Central memory CD8-positive, alpha-beta T cell (primary cell): ENCODE data around the gene HHIPL2.

Experiments
- ATAC-seq: fragments of 150-1000 bp; cut with Tn5 transposase; replicated peaks from 2 replicates; pipeline ENCODE4 v1.10.0; 2022; ENCODE audit warnings: mild to moderate bottlenecking, moderate FRiP score, moderate number of reproducible peaks; ENCODE audit not compliant: poor library complexity, severe bottlenecking; ENCODE audit errors: extremely low read depth
- DNase-seq, 2 donors: peaks; one replicate each; pipeline ENCODE4 v3.0.0; 2021; ENCODE audit warnings: low spot score in 2 of 2
- H3K27ac Mint-ChIP-seq: one replicate; pipeline ENCODE4 v1.8.0; 2022; ENCODE audit warnings: low read depth, mild to moderate bottlenecking, moderate library complexity, mixed read lengths
- H3K27me3 Mint-ChIP-seq: one replicate; pipeline ENCODE4 v1.8.0; 2022; ENCODE audit warnings: mixed read lengths
- H3K36me3 Mint-ChIP-seq: one replicate; pipeline ENCODE4 v1.8.0; 2022; ENCODE audit warnings: mild to moderate bottlenecking, moderate library complexity, mixed read lengths; ENCODE audit not compliant: insufficient read depth
- H3K4me1 Mint-ChIP-seq: one replicate; pipeline ENCODE4 v1.8.0; 2022; ENCODE audit warnings: mixed read lengths
- H3K4me3 Mint-ChIP-seq: one replicate; pipeline ENCODE4 v1.8.0; 2022; ENCODE audit warnings: mild to moderate bottlenecking, moderate library complexity, mixed read lengths
- H3K9me3 Mint-ChIP-seq: one replicate; pipeline ENCODE4 v1.8.0; 2022; ENCODE audit warnings: mixed read lengths

The HHIPL2 gene

GRCh38 chr1:222557574-222557973, 9.7 kb upstream of the HHIPL2 start:
- H3K4me1 Mint-ChIP-seq, result no peaks in the 10 kb centered on the region
- ATAC-seq (no peak), DNase-seq (no peak)
- H3K9me3 Mint-ChIP-seq, result no peaks in the 10 kb centered on the region
- H3K27me3 Mint-ChIP-seq, result no peaks in the 10 kb centered on the region
- no peak overlapping the region for H3K27ac Mint-ChIP-seq
- no peak overlapping the region for H3K4me3 Mint-ChIP-seq
- peaks cover 34% of the 10 kb centered on the region for H3K36me3 Mint-ChIP-seq

GRCh38 chr1:222557148-222557547, 9.2 kb upstream of the HHIPL2 start:
- DNase-seq, result no peak
- H3K27ac Mint-ChIP-seq, result no peak overlapping the region
- peaks cover 34% of the 10 kb centered on the region for H3K36me3 Mint-ChIP-seq
- ATAC-seq, result no peak
- H3K9me3 Mint-ChIP-seq, result no peaks in the 10 kb centered on the region
- no peaks in the 10 kb centered on the region for H3K27me3 Mint-ChIP-seq
- H3K4me3 Mint-ChIP-seq, result no peak overlapping the region
- no peaks in the 10 kb centered on the region for H3K4me1 Mint-ChIP-seq

GRCh38 chr1:222555992-222556615, 8.2 kb upstream of the HHIPL2 start:
- H3K36me3 Mint-ChIP-seq, result peaks cover 28% of the 10 kb centered on the region
- H3K27ac Mint-ChIP-seq, result no peak overlapping the region
- no peak for DNase-seq
- no peaks in the 10 kb centered on the region for H3K27me3 Mint-ChIP-seq
- ATAC-seq, result no peak
- no peaks in the 10 kb centered on the region for H3K4me1 Mint-ChIP-seq
- H3K9me3 Mint-ChIP-seq, result no peaks in the 10 kb centered on the region
- H3K4me3 Mint-ChIP-seq, result no peak overlapping the region

GRCh38 chr1:222554177-222554576, 6.3 kb upstream of the HHIPL2 start:
- Mint-ChIP-seq H3K36me3 (peaks cover 15% of the 10 kb centered on the region), H3K27ac (peak overlapping the region; percentile 52), H3K4me3 (no peak overlapping the region), H3K9me3 (no peaks in the 10 kb centered on the region), H3K27me3 (no peaks in the 10 kb centered on the region), H3K4me1 (no peaks in the 10 kb centered on the region)
- DNase-seq (no peak), ATAC-seq (no peak)

- ATAC-seq (no peak), DNase-seq (no peak)
- Mint-ChIP-seq H3K9me3 (no peaks in the 10 kb centered on the region), H3K36me3 (peaks cover 12% of the 10 kb centered on the region), H3K4me1 (no peaks in the 10 kb centered on the region), H3K4me3 (no peak overlapping the region), H3K27ac (no peak overlapping the region), H3K27me3 (no peaks in the 10 kb centered on the region)
These were observed 5.0 kb upstream of the HHIPL2 start for GRCh38 chr1:222552882-222553281.

- no peak for DNase-seq
- Mint-ChIP-seq H3K4me3 (no peak overlapping the region), H3K4me1 (no peaks in the 10 kb centered on the region), H3K36me3 (no peaks in the 10 kb centered on the region), H3K27me3 (peaks cover 36% of the 10 kb centered on the region), H3K27ac (no peak overlapping the region), H3K9me3 (no peaks in the 10 kb centered on the region)
- no peak for ATAC-seq
These were observed 667 bp downstream of the HHIPL2 start for GRCh38 chr1:222547260-222547614.

GRCh38 chr1:222546548-222547259, 1.2 kb downstream of the HHIPL2 start:
- ATAC-seq (no peak), DNase-seq (no peak)
- Mint-ChIP-seq H3K27ac (no peak overlapping the region), H3K4me3 (no peak overlapping the region), H3K36me3 (no peaks in the 10 kb centered on the region), H3K9me3 (no peaks in the 10 kb centered on the region), H3K27me3 (peaks cover 36% of the 10 kb centered on the region), H3K4me1 (no peaks in the 10 kb centered on the region)

- Mint-ChIP-seq H3K9me3 (no peaks in the 10 kb centered on the region), H3K36me3 (no peaks in the 10 kb centered on the region), H3K27ac (no peak overlapping the region), H3K27me3 (peaks cover 36% of the 10 kb centered on the region), H3K4me1 (no peaks in the 10 kb centered on the region), H3K4me3 (no peak overlapping the region)
- no peak for ATAC-seq
- no peak for DNase-seq
These were observed 1.8 kb downstream of the HHIPL2 start for GRCh38 chr1:222546091-222546490.

GRCh38 chr1:222543817-222544216, 4.1 kb downstream of the HHIPL2 start:
- Mint-ChIP-seq H3K4me3 (no peak overlapping the region), H3K36me3 (no peaks in the 10 kb centered on the region), H3K4me1 (no peaks in the 10 kb centered on the region), H3K27ac (no peak overlapping the region), H3K9me3 (no peaks in the 10 kb centered on the region), H3K27me3 (peaks cover 36% of the 10 kb centered on the region)
- DNase-seq (no peak), ATAC-seq (no peak)

GRCh38 chr1:222540598-222540995, 7.3 kb downstream of the HHIPL2 start:
- no peak for DNase-seq
- no peak overlapping the region for H3K27ac Mint-ChIP-seq
- no peaks in the 10 kb centered on the region for H3K36me3 Mint-ChIP-seq
- no peaks in the 10 kb centered on the region for H3K9me3 Mint-ChIP-seq
- H3K4me3 Mint-ChIP-seq, result no peak overlapping the region
- ATAC-seq, result no peak
- H3K27me3 Mint-ChIP-seq, result peaks cover 28% of the 10 kb centered on the region
- no peaks in the 10 kb centered on the region for H3K4me1 Mint-ChIP-seq

GRCh38 chr1:222539951-222540597, 7.8 kb downstream of the HHIPL2 start:
- Mint-ChIP-seq H3K27ac (peak overlapping the region; percentile 8), H3K36me3 (no peaks in the 10 kb centered on the region), H3K4me1 (no peaks in the 10 kb centered on the region), H3K27me3 (peaks cover 23% of the 10 kb centered on the region), H3K9me3 (no peaks in the 10 kb centered on the region), H3K4me3 (no peak overlapping the region)
- no peak for DNase-seq
- ATAC-seq, result no peak

- Mint-ChIP-seq H3K27ac (no peak overlapping the region), H3K27me3 (peaks cover 25% of the 10 kb centered on the region), H3K36me3 (no peaks in the 10 kb centered on the region)
These were observed 12.4 kb downstream of the HHIPL2 start for GRCh38 chr1:222535455-222535854.

GRCh38 chr1:222530852-222531251, 17.1 kb downstream of the HHIPL2 start:
- Mint-ChIP-seq H3K36me3 (no peaks in the 10 kb centered on the region), H3K9me3 (peaks cover 5% of the 10 kb centered on the region), H3K4me3 (no peak overlapping the region), H3K4me1 (no peaks in the 10 kb centered on the region), H3K27ac (no peak overlapping the region), H3K27me3 (peaks cover 54% of the 10 kb centered on the region)
- ATAC-seq (no peak), DNase-seq (no peak)

More at GRCh38 chr1:222535455-222535854, 12.4 kb downstream of the HHIPL2 start:
- no peaks in the 10 kb centered on the region for H3K9me3 Mint-ChIP-seq
- DNase-seq (no peak), ATAC-seq (no peak)
- no peak overlapping the region for H3K4me3 Mint-ChIP-seq
- no peaks in the 10 kb centered on the region for H3K4me1 Mint-ChIP-seq
